Hepatocyte (in vitro differentiated cells): ENCODE results near the gene NT5C2. TPM values are rescaled to one million over a fixed set of nuclear protein-coding genes. Genes with fewer than 3 reads are reported as not detected.

Experiments
- DNase-seq: peaks from one replicate; pipeline ENCODE4 v3.0.0-alpha.2; 2016; ENCODE audit warnings: low spot score
- H2AFZ ChIP-seq: fragments of 200-600 bp; sonication (generic); 2 replicates; pipeline ENCODE4 v1.6.0; 2016; ENCODE audit warnings: antibody characterized with exemption, mild to moderate bottlenecking
- H3K27ac ChIP-seq: fragments of 200-600 bp; sonication (generic); 2 replicates; pipeline ENCODE4 v1.5.1; 2016; ENCODE audit warnings: mild to moderate bottlenecking
- H3K27me3 ChIP-seq: fragments of 200-600 bp; sonication (generic); 2 replicates; pipeline ENCODE4 v1.6.1; 2016
- H3K36me3 ChIP-seq: fragments of 200-600 bp; sonication (generic); replicated peaks from 2 replicates; pipeline ENCODE4 v1.5.1; 2016; ENCODE audit warnings: low read depth; ENCODE audit not compliant: insufficient read depth
- H3K4me1 ChIP-seq: fragments of 200-600 bp; sonication (generic); 2 replicates; pipeline ENCODE4 v1.5.1; 2016; ENCODE audit warnings: mild to moderate bottlenecking, moderate library complexity; ENCODE audit not compliant: insufficient read depth
- H3K4me2 ChIP-seq: fragments of 200-600 bp; sonication (generic); 2 replicates; pipeline ENCODE4 v1.6.0; 2016
- H3K4me3 ChIP-seq: fragments of 200-600 bp; sonication (generic); 2 replicates; pipeline ENCODE4 v1.5.1; 2016; ENCODE audit warnings: mild to moderate bottlenecking
- H3K79me2 ChIP-seq: fragments of 200-600 bp; sonication (generic); 2 replicates; pipeline ENCODE4 v1.6.0; 2017; ENCODE audit warnings: mild to moderate bottlenecking
- H3K9me2 ChIP-seq: fragments of 200-600 bp; sonication (generic); replicated peaks from 2 replicates; pipeline ENCODE4 v1.6.0; 2017; ENCODE audit warnings: mild to moderate bottlenecking; ENCODE audit not compliant: insufficient read depth
- H3K9me3 ChIP-seq: fragments of 200-600 bp; sonication (generic); 2 replicates; pipeline ENCODE4 v1.5.1; 2016; ENCODE audit warnings: low read depth, mild to moderate bottlenecking
- H4K20me1 ChIP-seq: fragments of 200-600 bp; sonication (generic); 2 replicates; pipeline ENCODE4 v1.6.0; 2016; ENCODE audit warnings: mild to moderate bottlenecking; ENCODE audit not compliant: insufficient read depth, poor library complexity, severe bottlenecking
- EZH2 ChIP-seq: fragments of 200-600 bp; sonication (generic); IDR thresholded peaks from 2 replicates; pipeline ENCODE4 v1.6.1; 2016; ENCODE audit warnings: antibody characterized with exemption, mild to moderate bottlenecking, borderline replicate concordance
- EZH2phosphoT487 ChIP-seq: fragments of 200-600 bp; sonication (generic); IDR thresholded peaks from one replicate; pipeline ENCODE4 v1.6.1; 2018; ENCODE audit warnings: antibody characterized with exemption, mild to moderate bottlenecking, low read depth, moderate library complexity; ENCODE audit not compliant: unreplicated experiment, severe bottlenecking
- WGBS: methylation state at CpG from one replicate; pipeline ENCODE4 v1.1.6; 2016; ENCODE audit warnings: low lambda C conversion rate; ENCODE audit errors: missing lambda C conversion rate; 5-methylcytosine and 5-hydroxymethylcytosine counted together
- polyA plus RNA-seq: library from polyadenylated mRNA; unstranded; fragments of >200 nt; fragmentation: Nextera tagmentation; extraction: Ambion mirVana; gene quantifications from 2 replicates; pipeline ENCODE4 v1.2.1, GENCODE V29; 2016
- total RNA-seq: library from RNA; depleted of rRNA; stranded (reverse); fragments of >200 nt; gene quantifications from 2 replicates; pipeline ENCODE4 v1.2.3, GENCODE V29; 2014
- TF ChIP-seq, protein P1 (sequence below): fragments of 200-600 bp; sonication (generic); IDR thresholded peaks from 2 replicates; pipeline ENCODE4 v1.5.1; 2016; ENCODE audit warnings: antibody characterized with exemption, mild to moderate bottlenecking; ENCODE audit not compliant: poor library complexity

NT5C2 gene
- total and polyA plus RNA-seq, 2 experiments from 2014 or later = 50.7 to 52.0 TPM

DNA sequence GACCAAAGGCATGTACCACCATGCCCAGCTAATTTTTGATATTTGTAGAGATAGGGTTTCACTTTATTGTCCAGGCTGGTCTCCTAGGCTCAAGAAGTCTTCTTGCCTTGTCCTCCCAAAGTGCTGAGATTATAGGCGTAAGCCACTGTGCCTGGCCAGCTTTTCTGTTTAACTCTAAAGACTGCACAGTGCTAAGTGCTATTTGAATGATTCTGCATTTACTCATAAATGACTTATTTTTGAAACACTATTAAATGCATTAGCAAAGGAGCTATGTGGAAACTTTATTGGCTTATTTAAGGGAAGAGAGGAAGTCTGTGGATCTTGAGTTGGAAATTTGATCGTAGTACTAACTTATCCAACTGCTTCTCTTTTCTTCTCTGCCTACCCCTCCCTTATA is 89.1 kb downstream of the NT5C2 start:
- Histone ChIP-seq H2AFZ (no peak overlapping the region), H3K9me2 (no peaks in the 10 kb centered on the region), H3K27ac (no peak overlapping the region), H3K36me3 (no peaks in the 10 kb centered on the region), H3K4me3 (no peak overlapping the region), H3K9me3 (no peaks in the 10 kb centered on the region), H3K4me2 (no peak overlapping the region), H4K20me1 (no peaks in the 10 kb centered on the region), H3K27me3 (no peaks in the 10 kb centered on the region), H3K79me2 (peaks cover 7% of the 10 kb centered on the region), H3K4me1 (no peaks in the 10 kb centered on the region)
- WGBS = 91% methylated on average over 2 of the region's 2 CpGs
- TF ChIP-seq, protein P1, sequence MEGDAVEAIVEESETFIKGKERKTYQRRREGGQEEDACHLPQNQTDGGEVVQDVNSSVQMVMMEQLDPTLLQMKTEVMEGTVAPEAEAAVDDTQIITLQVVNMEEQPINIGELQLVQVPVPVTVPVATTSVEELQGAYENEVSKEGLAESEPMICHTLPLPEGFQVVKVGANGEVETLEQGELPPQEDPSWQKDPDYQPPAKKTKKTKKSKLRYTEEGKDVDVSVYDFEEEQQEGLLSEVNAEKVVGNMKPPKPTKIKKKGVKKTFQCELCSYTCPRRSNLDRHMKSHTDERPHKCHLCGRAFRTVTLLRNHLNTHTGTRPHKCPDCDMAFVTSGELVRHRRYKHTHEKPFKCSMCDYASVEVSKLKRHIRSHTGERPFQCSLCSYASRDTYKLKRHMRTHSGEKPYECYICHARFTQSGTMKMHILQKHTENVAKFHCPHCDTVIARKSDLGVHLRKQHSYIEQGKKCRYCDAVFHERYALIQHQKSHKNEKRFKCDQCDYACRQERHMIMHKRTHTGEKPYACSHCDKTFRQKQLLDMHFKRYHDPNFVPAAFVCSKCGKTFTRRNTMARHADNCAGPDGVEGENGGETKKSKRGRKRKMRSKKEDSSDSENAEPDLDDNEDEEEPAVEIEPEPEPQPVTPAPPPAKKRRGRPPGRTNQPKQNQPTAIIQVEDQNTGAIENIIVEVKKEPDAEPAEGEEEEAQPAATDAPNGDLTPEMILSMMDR = no peak
- no peak for TF ChIP-seq EZH2phosphoT487
- TF ChIP-seq EZH2 = no peak
- DNase-seq = no peak

DNA sequence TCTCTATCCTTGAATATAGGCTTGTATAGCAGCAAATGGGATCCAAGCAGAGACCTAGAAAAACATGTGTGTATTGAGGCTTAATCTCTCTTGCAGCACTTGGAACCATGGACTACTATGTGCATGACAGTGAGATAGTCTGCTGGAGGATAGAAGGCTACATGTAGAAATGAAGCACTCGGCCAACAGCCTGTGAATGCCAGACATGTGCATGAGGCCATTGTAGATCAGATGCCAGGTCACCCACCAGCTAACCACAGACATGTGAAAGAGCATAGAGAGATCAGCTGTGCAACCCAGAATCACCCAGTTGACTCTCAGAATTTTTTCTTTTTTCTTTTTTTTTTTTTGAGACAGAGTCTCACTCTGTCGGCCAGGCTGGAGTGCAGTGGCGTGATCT is 90.9 kb downstream of the NT5C2 start:
- H3K9me3 ChIP-seq = no peaks in the 10 kb centered on the region
- H3K36me3 ChIP-seq = no peaks in the 10 kb centered on the region
- peaks cover 7% of the 10 kb centered on the region for H3K79me2 ChIP-seq
- 80% methylated on average over 3 of the region's 3 CpGs for WGBS
- H3K4me1 ChIP-seq = no peaks in the 10 kb centered on the region
- H4K20me1 ChIP-seq = no peaks in the 10 kb centered on the region
- no peaks in the 10 kb centered on the region for H3K27me3 ChIP-seq
- DNase-seq = no peak
- H3K9me2 ChIP-seq = no peaks in the 10 kb centered on the region
- H3K4me3 ChIP-seq = no peak overlapping the region
- H3K27ac ChIP-seq = no peak overlapping the region
- no peak overlapping the region for H3K4me2 ChIP-seq
- H2AFZ ChIP-seq = no peak overlapping the region
- no peak for TF ChIP-seq EZH2phosphoT487
- TF ChIP-seq, protein P1 = no peak

DNA sequence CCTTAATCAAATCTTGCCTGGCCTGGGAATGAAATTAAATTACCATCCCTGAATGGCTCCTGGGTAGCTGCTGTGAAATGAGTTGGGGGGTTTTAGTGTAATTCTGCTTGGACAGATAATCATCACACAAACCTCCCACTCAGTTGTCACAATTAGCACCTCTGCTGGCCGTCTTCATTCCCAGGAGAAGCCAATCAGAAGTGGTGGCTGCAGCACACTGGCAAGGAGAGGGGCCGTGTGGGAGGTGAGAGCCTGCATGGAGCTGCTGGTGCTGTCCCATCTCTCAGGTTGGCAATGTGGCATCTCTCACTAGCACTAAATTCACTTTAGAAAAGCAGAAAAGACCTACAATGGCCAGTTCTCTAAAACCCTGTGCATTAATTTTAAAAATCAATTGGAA is 92.5 kb downstream of the NT5C2 start:
- DNase-seq = no peak
- Histone ChIP-seq H3K27ac (no peak overlapping the region), H4K20me1 (no peaks in the 10 kb centered on the region), H3K27me3 (no peaks in the 10 kb centered on the region), H3K4me2 (no peak overlapping the region), H2AFZ (no peak overlapping the region), H3K4me3 (no peak overlapping the region), H3K9me3 (no peaks in the 10 kb centered on the region), H3K36me3 (no peaks in the 10 kb centered on the region), H3K4me1 (no peaks in the 10 kb centered on the region), H3K79me2 (peaks cover 2% of the 10 kb centered on the region), H3K9me2 (no peaks in the 10 kb centered on the region)
- WGBS = 79% methylated on average over 2 of the region's 2 CpGs
- TF ChIP-seq EZH2 = no peak

DNA sequence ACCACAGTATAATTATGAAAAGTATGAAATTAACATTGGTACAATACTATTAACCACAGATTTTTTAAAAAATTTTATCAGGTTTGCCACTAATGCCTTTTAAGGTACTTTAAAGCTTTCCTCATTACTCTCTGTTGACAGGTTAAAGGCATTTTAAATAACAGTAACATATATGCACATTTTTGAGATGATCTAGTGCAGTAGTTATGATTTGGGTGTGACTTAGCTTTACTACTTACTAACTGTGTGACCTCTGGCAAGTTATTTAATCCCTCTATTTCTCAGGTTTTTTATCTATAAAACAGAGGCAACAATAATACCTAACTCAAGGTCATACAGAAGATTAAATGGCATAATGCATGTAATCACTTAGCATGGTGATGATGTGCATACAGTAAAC is 94.8 kb downstream of the NT5C2 start:
- TF ChIP-seq, protein P1 = no peak
- no peak for TF ChIP-seq EZH2phosphoT487
- TF ChIP-seq EZH2 = no peak
- H3K9me3 ChIP-seq = no peaks in the 10 kb centered on the region
- no peak overlapping the region for H3K4me3 ChIP-seq
- no peak overlapping the region for H3K27ac ChIP-seq
- no peak overlapping the region for H2AFZ ChIP-seq
- H3K9me2 ChIP-seq = no peaks in the 10 kb centered on the region
- H3K36me3 ChIP-seq = no peaks in the 10 kb centered on the region
- no peak overlapping the region for H3K4me2 ChIP-seq
- no peak for DNase-seq
- H3K27me3 ChIP-seq = no peaks in the 10 kb centered on the region
- no peaks in the 10 kb centered on the region for H3K4me1 ChIP-seq
- no peaks in the 10 kb centered on the region for H4K20me1 ChIP-seq
- no peaks in the 10 kb centered on the region for H3K79me2 ChIP-seq
